Sigmoid colon (tissue), 4 donors: ENCODE measurements around the gene UGT1A5.

Experiments
- EP300 ChIP-seq, 4 donors: sonication (generic); formaldehyde crosslinking; IDR thresholded peaks; one replicate each; pipeline ENCODE4 v1.6.1; 2017; ENCODE audit warnings: antibody characterized with exemption in 4 of 4
- POLR2A ChIP-seq, 2 donors: fragments of 450-650 bp; IDR thresholded peaks; one replicate each; pipeline ENCODE4 v1.6.1; 2016; ENCODE audit warnings: antibody characterized with exemption in 2 of 2, mild to moderate bottlenecking in 2 of 2, moderate library complexity in 2 of 2
- POLR2AphosphoS5 ChIP-seq, 4 donors: sonication (generic); formaldehyde crosslinking; IDR thresholded peaks; one replicate each; pipeline ENCODE4 v1.6.1; 2017; ENCODE audit warnings: antibody characterized with exemption in 4 of 4
- TF ChIP-seq, protein P1 (sequence below), 4 experiments: fragments of 450-650 bp in 3 of 4; fragments of 200-600 bp in 1 of 4; IDR thresholded peaks; one replicate each; pipeline ENCODE4 v1.5.1; 2016 to 2019; ENCODE audit warnings: antibody characterized with exemption in 4 of 4, mild to moderate bottlenecking in 3 of 4, moderate library complexity in 2 of 4

- TF ChIP-seq, protein P1, sequence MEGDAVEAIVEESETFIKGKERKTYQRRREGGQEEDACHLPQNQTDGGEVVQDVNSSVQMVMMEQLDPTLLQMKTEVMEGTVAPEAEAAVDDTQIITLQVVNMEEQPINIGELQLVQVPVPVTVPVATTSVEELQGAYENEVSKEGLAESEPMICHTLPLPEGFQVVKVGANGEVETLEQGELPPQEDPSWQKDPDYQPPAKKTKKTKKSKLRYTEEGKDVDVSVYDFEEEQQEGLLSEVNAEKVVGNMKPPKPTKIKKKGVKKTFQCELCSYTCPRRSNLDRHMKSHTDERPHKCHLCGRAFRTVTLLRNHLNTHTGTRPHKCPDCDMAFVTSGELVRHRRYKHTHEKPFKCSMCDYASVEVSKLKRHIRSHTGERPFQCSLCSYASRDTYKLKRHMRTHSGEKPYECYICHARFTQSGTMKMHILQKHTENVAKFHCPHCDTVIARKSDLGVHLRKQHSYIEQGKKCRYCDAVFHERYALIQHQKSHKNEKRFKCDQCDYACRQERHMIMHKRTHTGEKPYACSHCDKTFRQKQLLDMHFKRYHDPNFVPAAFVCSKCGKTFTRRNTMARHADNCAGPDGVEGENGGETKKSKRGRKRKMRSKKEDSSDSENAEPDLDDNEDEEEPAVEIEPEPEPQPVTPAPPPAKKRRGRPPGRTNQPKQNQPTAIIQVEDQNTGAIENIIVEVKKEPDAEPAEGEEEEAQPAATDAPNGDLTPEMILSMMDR (IDR thresholded peaks at IDR 0.05), result no peak
- TF ChIP-seq POLR2A (IDR thresholded peaks at IDR 0.05) (no peak), POLR2AphosphoS5 (IDR thresholded peaks at IDR 0.05) (no peak), EP300 (IDR thresholded peaks at IDR 0.05) (no peak)
Observed at GRCh38 chr2:233818639-233819621, 106.2 kb downstream of the UGT1A5 start.
